ENCODE measurements around the gene ASCC1. TPM values are rescaled to one million over a fixed set of nuclear protein-coding genes. Genes with fewer than 3 reads are reported as not detected.

The ASCC1 gene
- total and polyA plus RNA-seq, 2 of the 13 experiments (the other 11 are each of a cell fraction or from before 2014, with no cell fraction given), result 21.6 to 30.1 TPM

DNA sequence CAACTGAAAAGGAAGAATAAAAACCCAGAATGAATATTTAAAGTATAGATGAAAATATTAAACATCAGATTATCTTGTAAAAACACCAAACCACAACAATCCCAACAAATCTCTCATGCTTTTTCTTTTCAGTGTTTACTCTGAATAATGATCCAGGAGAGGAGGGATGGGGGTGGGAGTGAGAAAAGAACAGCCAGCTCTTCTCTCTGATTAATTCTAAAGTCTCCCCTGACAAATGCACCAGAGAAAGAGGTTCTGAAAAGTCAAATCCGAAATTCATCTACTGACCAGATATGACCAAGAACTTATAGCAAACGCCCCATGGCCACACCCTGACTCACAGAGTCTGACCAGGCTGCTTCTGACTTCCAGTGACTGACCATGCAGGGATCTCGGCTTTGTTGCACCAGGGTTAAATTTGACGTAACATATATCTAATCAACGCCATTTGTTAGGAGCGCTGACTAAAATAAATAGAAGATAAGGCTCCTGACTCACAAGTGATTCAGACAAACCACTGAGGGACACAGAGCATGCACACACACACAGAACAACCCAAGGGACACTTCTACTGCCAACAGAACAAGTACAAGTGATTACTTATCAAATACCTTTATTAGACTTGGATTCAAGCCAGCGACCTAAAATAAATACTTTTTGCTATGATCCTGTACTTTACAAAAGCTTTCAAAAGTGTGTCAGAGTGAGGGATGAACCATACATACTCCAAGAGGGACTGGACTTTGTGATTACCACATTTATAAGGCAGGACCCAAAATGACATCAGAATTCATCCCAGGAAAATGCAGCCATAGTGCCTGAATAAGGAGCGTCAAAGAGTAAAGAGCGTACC, 118.4 kb downstream of the ASCC1 start (continued):
- TF ChIP-seq, protein P1, sequence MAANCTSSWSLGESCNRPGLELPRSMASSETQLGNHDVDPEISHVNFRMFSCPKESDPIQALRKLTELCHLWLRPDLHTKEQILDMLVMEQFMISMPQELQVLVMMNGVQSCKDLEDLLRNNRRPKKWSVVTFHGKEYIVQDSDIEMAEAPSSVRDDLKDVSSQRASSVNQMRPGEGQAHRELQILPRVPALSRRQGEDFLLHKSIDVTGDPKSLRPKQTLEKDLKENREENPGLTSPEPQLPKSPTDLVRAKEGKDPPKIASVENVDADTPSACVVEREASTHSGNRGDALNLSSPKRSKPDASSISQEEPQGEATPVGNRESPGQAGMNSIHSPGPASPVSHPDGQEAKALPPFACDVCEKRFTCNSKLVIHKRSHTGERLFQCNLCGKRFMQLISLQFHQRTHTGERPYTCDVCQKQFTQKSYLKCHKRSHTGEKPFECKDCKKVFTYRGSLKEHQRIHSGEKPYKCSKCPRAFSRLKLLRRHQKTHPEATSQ (CRISPR knock-in tag; IDR thresholded peaks at IDR 0.05; ENCODE audit: borderline replicate concordance), result 0 out of 2 replicates have a peak, but pooled peaks have one; percentile 30
- TF ChIP-seq SAP130 (CRISPR knock-in tag; IDR thresholded peaks at IDR 0.05; ENCODE audit: low read depth) (peak; percentile 43), AGO2 (optimal IDR thresholded peaks at IDR 0.05; ENCODE audit: low read depth, low read length) (no peak), ZNF569 (CRISPR knock-in tag; IDR thresholded peaks at IDR 0.05; ENCODE audit: borderline replicate concordance) (no peak), KLF6 (CRISPR knock-in tag; IDR thresholded peaks at IDR 0.05) (no peak), POLR2AphosphoS5 (IDR thresholded peaks at IDR 0.05; ENCODE audit: low read depth, low read length) (no peak), SP1 (IDR thresholded peaks at IDR 0.05) (no peak), SP1 (CRISPR knock-in tag; IDR thresholded peaks at IDR 0.05) (no peak), SCMH1 (CRISPR knock-in tag; IDR thresholded peaks at IDR 0.05; ENCODE audit: borderline replicate concordance) (no peak), ZNF567 (CRISPR knock-in tag; IDR thresholded peaks at IDR 0.05; ENCODE audit: borderline replicate concordance) (no peak), RXRA (CRISPR knock-in tag; IDR thresholded peaks at IDR 0.05) (no peak; the same call in 1 of the 2 replicates), ZNF367 (CRISPR knock-in tag; IDR thresholded peaks at IDR 0.05; ENCODE audit: borderline replicate concordance) (no peak), ATF7 (IDR thresholded peaks at IDR 0.05) (peak; percentile 30), ATF7 (CRISPR knock-in tag; IDR thresholded peaks at IDR 0.05) (no peak), XRCC5 (optimal IDR thresholded peaks at IDR 0.05; ENCODE audit: low read length) (peak; percentile 20), ZNF629 (CRISPR knock-in tag; conservative IDR thresholded peaks at IDR 0.05) (no peak), ZNF235 (CRISPR knock-in tag; IDR thresholded peaks at IDR 0.05; ENCODE audit: borderline replicate concordance) (no peak), RXRB (CRISPR knock-in tag; IDR thresholded peaks at IDR 0.05; ENCODE audit: borderline replicate concordance) (peak; percentile 91)
- TF ChIP-seq, protein P2, sequence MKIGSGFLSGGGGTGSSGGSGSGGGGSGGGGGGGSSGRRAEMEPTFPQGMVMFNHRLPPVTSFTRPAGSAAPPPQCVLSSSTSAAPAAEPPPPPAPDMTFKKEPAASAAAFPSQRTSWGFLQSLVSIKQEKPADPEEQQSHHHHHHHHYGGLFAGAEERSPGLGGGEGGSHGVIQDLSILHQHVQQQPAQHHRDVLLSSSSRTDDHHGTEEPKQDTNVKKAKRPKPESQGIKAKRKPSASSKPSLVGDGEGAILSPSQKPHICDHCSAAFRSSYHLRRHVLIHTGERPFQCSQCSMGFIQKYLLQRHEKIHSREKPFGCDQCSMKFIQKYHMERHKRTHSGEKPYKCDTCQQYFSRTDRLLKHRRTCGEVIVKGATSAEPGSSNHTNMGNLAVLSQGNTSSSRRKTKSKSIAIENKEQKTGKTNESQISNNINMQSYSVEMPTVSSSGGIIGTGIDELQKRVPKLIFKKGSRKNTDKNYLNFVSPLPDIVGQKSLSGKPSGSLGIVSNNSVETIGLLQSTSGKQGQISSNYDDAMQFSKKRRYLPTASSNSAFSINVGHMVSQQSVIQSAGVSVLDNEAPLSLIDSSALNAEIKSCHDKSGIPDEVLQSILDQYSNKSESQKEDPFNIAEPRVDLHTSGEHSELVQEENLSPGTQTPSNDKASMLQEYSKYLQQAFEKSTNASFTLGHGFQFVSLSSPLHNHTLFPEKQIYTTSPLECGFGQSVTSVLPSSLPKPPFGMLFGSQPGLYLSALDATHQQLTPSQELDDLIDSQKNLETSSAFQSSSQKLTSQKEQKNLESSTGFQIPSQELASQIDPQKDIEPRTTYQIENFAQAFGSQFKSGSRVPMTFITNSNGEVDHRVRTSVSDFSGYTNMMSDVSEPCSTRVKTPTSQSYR (CRISPR knock-in tag; IDR thresholded peaks at IDR 0.05; ENCODE audit: borderline replicate concordance), result no peak
- TF ChIP-seq, protein P3, sequence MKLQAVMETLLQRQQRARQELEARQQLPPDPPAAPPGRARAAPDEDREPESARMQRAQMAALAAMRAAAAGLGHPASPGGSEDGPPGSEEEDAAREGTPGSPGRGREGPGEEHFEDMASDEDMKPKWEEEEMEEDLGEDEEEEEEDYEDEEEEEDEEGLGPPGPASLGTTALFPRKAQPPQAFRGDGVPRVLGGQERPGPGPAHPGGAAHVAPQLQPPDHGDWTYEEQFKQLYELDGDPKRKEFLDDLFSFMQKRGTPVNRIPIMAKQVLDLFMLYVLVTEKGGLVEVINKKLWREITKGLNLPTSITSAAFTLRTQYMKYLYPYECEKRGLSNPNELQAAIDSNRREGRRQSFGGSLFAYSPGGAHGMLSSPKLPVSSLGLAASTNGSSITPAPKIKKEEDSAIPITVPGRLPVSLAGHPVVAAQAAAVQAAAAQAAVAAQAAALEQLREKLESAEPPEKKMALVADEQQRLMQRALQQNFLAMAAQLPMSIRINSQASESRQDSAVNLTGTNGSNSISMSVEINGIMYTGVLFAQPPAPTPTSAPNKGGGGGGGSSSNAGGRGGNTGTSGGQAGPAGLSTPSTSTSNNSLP (IDR thresholded peaks at IDR 0.05; ENCODE audit: low read depth, low read length), result peak; percentile 93
- TF ChIP-seq, protein P4, sequence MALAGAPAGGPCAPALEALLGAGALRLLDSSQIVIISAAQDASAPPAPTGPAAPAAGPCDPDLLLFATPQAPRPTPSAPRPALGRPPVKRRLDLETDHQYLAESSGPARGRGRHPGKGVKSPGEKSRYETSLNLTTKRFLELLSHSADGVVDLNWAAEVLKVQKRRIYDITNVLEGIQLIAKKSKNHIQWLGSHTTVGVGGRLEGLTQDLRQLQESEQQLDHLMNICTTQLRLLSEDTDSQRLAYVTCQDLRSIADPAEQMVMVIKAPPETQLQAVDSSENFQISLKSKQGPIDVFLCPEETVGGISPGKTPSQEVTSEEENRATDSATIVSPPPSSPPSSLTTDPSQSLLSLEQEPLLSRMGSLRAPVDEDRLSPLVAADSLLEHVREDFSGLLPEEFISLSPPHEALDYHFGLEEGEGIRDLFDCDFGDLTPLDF (CRISPR knock-in tag; IDR thresholded peaks at IDR 0.05), result no peak

All from HepG2 (cell line).